ENCODE measurements around the gene LGALS14.

DNA sequence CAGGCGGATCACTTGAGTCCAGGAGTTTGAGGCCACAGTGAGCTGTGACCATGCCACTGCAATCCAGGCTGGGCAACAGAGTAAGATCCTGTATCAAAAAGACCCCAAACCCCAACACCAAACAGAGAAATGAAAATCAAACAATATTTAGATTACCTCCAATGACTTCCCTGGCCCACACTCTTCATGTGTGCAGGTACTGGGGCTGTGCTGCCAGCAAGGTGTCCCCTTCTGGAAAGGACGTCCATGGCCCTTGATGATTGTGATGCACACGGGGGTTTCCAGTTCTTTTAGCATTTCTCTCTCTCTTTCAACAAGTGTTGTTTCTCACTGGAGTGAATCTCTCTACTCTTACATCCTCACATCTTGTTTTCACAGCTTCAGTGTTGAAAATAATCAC, 23.7 kb upstream of the LGALS14 start:
- peak; percentile 71 for TF ChIP-seq POLR2AphosphoS5 (IDR thresholded peaks at IDR 0.05; ENCODE audit: low read length)
- TF ChIP-seq, protein P1, sequence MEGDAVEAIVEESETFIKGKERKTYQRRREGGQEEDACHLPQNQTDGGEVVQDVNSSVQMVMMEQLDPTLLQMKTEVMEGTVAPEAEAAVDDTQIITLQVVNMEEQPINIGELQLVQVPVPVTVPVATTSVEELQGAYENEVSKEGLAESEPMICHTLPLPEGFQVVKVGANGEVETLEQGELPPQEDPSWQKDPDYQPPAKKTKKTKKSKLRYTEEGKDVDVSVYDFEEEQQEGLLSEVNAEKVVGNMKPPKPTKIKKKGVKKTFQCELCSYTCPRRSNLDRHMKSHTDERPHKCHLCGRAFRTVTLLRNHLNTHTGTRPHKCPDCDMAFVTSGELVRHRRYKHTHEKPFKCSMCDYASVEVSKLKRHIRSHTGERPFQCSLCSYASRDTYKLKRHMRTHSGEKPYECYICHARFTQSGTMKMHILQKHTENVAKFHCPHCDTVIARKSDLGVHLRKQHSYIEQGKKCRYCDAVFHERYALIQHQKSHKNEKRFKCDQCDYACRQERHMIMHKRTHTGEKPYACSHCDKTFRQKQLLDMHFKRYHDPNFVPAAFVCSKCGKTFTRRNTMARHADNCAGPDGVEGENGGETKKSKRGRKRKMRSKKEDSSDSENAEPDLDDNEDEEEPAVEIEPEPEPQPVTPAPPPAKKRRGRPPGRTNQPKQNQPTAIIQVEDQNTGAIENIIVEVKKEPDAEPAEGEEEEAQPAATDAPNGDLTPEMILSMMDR (IDR thresholded peaks at IDR 0.05 in 2 of 3, conservative IDR thresholded peaks at IDR 0.05 in 1 of 3; ENCODE audit: control insufficient read depth in 2 of 3, extremely low read depth in 1 of 3, insufficient read depth in 1 of 3, low read depth in 3 of 3, low read length in 3 of 3), result no peak
- no peak for TF ChIP-seq CBX5 (IDR thresholded peaks at IDR 0.05; ENCODE audit: low read depth)
- no peak for TF ChIP-seq JUNB (IDR thresholded peaks at IDR 0.05)

Measured in GM12878 (cell line).